Activated CD4-positive, CD25-positive, alpha-beta regulatory T cell treated with anti-CD3 and anti-CD28 coated beads, Interleukin-2, amount 50 U/mL, for 72 hours (primary cell): ENCODE results near the gene GALNTL6.
"Not testable (repeated sequence)": the region's sequence is repeated elsewhere in the genome, so short reads cannot be mapped to it uniquely, and the experiment has no call there.

ENCODE experiments used
- DNase-seq: peaks from one replicate; pipeline ENCODE4 v3.0.0; 2021

Gene GALNTL6

GRCh38 chr4:172895699-172896098 lies 1082.5 kb downstream of the GALNTL6 start:
- DNase-seq: no peak

- no peak for DNase-seq
Observed at GRCh38 chr4:172897046-172897445, 1083.8 kb downstream of the GALNTL6 start.

- no peak for DNase-seq
Observed at GRCh38 chr4:172898715-172899114, 1085.5 kb downstream of the GALNTL6 start.

GRCh38 chr4:172899861-172900260 lies 1086.7 kb downstream of the GALNTL6 start:
- DNase-seq: no peak

- DNase-seq: no peak
Observed at GRCh38 chr4:172900900-172901299, 1087.7 kb downstream of the GALNTL6 start.

- DNase-seq: not testable (repeated sequence)
Observed at GRCh38 chr4:172912468-172912867, 1099.3 kb downstream of the GALNTL6 start.

- not testable (repeated sequence) for DNase-seq
Observed at GRCh38 chr4:172917403-172917802, 1104.2 kb downstream of the GALNTL6 start.

- DNase-seq: no peak
Observed at GRCh38 chr4:172919269-172919668, 1106.1 kb downstream of the GALNTL6 start.

GRCh38 chr4:172927096-172927814 lies 1114.1 kb downstream of the GALNTL6 start:
- DNase-seq: no peak

GRCh38 chr4:172928347-172928746 lies 1115.1 kb downstream of the GALNTL6 start:
- DNase-seq: no peak

- no peak for DNase-seq
Observed at GRCh38 chr4:172938072-172938829, 1125.0 kb downstream of the GALNTL6 start.

GRCh38 chr4:172938870-172939269 lies 1125.7 kb downstream of the GALNTL6 start:
- DNase-seq: no peak

- DNase-seq: no peak
Observed at GRCh38 chr4:172942840-172943239, 1129.6 kb downstream of the GALNTL6 start.

GRCh38 chr4:172945611-172946010 lies 1132.4 kb downstream of the GALNTL6 start:
- no peak for DNase-seq

- DNase-seq: no peak
Observed at GRCh38 chr4:172946503-172946902, 1133.3 kb downstream of the GALNTL6 start.

- no peak for DNase-seq
Observed at GRCh38 chr4:172947594-172947993, 1134.4 kb downstream of the GALNTL6 start.

- DNase-seq: no peak
Observed at GRCh38 chr4:172950990-172951389, 1137.8 kb downstream of the GALNTL6 start.

GRCh38 chr4:172951679-172952451 lies 1138.7 kb downstream of the GALNTL6 start:
- DNase-seq: no peak

GRCh38 chr4:172953896-172954568 lies 1140.8 kb downstream of the GALNTL6 start:
- no peak for DNase-seq

- not testable (repeated sequence) for DNase-seq
Observed at GRCh38 chr4:172956340-172956739, 1143.1 kb downstream of the GALNTL6 start.

- DNase-seq: no peak
Observed at GRCh38 chr4:172957216-172957615, 1144.0 kb downstream of the GALNTL6 start.

GRCh38 chr4:172962564-172963353 lies 1149.6 kb downstream of the GALNTL6 start:
- DNase-seq: no peak
